ENCODE data around the gene WWOX.

Gene WWOX

GRCh38 chr16:78648517-78648916 lies 549.1 kb downstream of the WWOX start:
- no peak for DNase-seq (ENCODE audit: low read depth, low spot score)
- TF ChIP-seq SUZ12 (IDR thresholded peaks at IDR 0.05; ENCODE audit: extremely low read depth, insufficient read depth, insufficient read length) (no peak), ZNF274 (IDR thresholded peaks at IDR 0.05; ENCODE audit: low read depth, low read length) (no peak), YY1 (IDR thresholded peaks at IDR 0.05; ENCODE audit: insufficient read depth, insufficient read length) (no peak)
- H3K9me3 ChIP-seq (ENCODE audit: insufficient read depth, low read length), result no peaks in the 10 kb centered on the region
- H3K27me3 ChIP-seq (ENCODE audit: insufficient read depth, insufficient read length), result no peaks in the 10 kb centered on the region
- H3K9ac ChIP-seq (ENCODE audit: insufficient read length, low read depth), result no peak overlapping the region
- H3K36me3 ChIP-seq (ENCODE audit: insufficient read depth, insufficient read length, low read length), result no peaks in the 10 kb centered on the region
- H3K4me1 ChIP-seq (ENCODE audit: insufficient read depth, insufficient read length), result no peaks in the 10 kb centered on the region
- no peak overlapping the region for H3K4me3 ChIP-seq (ENCODE audit: insufficient read length, low read depth)

GRCh38 chr16:78650339-78651074 lies 551.1 kb downstream of the WWOX start:
- Histone ChIP-seq H3K4me3 (ENCODE audit: insufficient read length, low read depth) (no peak overlapping the region), H3K4me1 (ENCODE audit: insufficient read depth, insufficient read length) (no peaks in the 10 kb centered on the region)
- no peak for DNase-seq (ENCODE audit: low read depth, low spot score)

GRCh38 chr16:78654929-78655328 lies 555.5 kb downstream of the WWOX start:
- H3K27me3 ChIP-seq (ENCODE audit: insufficient read depth, insufficient read length), result no peaks in the 10 kb centered on the region
- no peak overlapping the region for H3K9ac ChIP-seq (ENCODE audit: insufficient read length, low read depth)
- TF ChIP-seq ZNF274 (IDR thresholded peaks at IDR 0.05; ENCODE audit: low read depth, low read length) (no peak), SUZ12 (IDR thresholded peaks at IDR 0.05; ENCODE audit: extremely low read depth, insufficient read depth, insufficient read length) (no peak), YY1 (IDR thresholded peaks at IDR 0.05; ENCODE audit: insufficient read depth, insufficient read length) (no peak)
- H3K4me1 ChIP-seq (ENCODE audit: insufficient read depth, insufficient read length), result no peaks in the 10 kb centered on the region
- H3K36me3 ChIP-seq (ENCODE audit: insufficient read depth, insufficient read length, low read length), result no peaks in the 10 kb centered on the region
- no peaks in the 10 kb centered on the region for H3K9me3 ChIP-seq (ENCODE audit: insufficient read depth, low read length)
- no peak overlapping the region for H3K4me3 ChIP-seq (ENCODE audit: insufficient read length, low read depth)
- no peak for DNase-seq (ENCODE audit: low read depth, low spot score)

More at GRCh38 chr16:78650339-78651074, 551.1 kb downstream of the WWOX start:
- Histone ChIP-seq H3K36me3 (ENCODE audit: insufficient read depth, insufficient read length, low read length) (no peaks in the 10 kb centered on the region), H3K27me3 (ENCODE audit: insufficient read depth, insufficient read length) (no peaks in the 10 kb centered on the region), H3K9ac (ENCODE audit: insufficient read length, low read depth) (no peak overlapping the region), H3K9me3 (ENCODE audit: insufficient read depth, low read length) (no peaks in the 10 kb centered on the region)
- TF ChIP-seq ZNF274 (IDR thresholded peaks at IDR 0.05; ENCODE audit: low read depth, low read length) (no peak), YY1 (IDR thresholded peaks at IDR 0.05; ENCODE audit: insufficient read depth, insufficient read length) (no peak)

GRCh38 chr16:78655331-78656113 lies 556.1 kb downstream of the WWOX start:
- H3K4me3 ChIP-seq (ENCODE audit: insufficient read length, low read depth), result no peak overlapping the region
- no peaks in the 10 kb centered on the region for H3K9me3 ChIP-seq (ENCODE audit: insufficient read depth, low read length)
- H3K27me3 ChIP-seq (ENCODE audit: insufficient read depth, insufficient read length), result no peaks in the 10 kb centered on the region
- TF ChIP-seq ZNF274 (IDR thresholded peaks at IDR 0.05; ENCODE audit: low read depth, low read length) (no peak), YY1 (IDR thresholded peaks at IDR 0.05; ENCODE audit: insufficient read depth, insufficient read length) (no peak), SUZ12 (IDR thresholded peaks at IDR 0.05; ENCODE audit: extremely low read depth, insufficient read depth, insufficient read length) (no peak)
- H3K36me3 ChIP-seq (ENCODE audit: insufficient read depth, insufficient read length, low read length), result no peaks in the 10 kb centered on the region
- no peak for DNase-seq (ENCODE audit: low read depth, low spot score)
- H3K4me1 ChIP-seq (ENCODE audit: insufficient read depth, insufficient read length), result no peaks in the 10 kb centered on the region
- H3K9ac ChIP-seq (ENCODE audit: insufficient read length, low read depth), result no peak overlapping the region

DNA sequence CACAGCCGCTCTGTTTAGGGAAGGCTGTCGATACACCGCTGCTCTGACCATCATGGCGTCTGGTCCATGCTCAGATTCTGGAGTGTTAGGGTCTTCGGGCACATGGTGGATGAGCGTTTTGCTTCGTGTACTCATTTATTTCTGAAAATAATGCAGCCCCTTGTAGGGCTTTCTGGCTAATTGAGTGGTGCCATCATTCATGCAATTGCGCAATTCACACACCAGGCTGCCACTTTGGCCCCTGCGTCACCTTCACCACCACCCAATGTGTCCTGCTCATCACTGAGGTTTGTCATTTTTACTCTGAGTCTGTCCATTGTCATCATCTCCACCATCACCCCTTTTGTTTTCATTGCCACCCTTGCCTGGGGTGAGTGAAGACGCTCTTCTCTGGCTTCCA lies 557.4 kb downstream of the WWOX start:
- Histone ChIP-seq H3K9ac (ENCODE audit: insufficient read length, low read depth) (no peak overlapping the region), H3K36me3 (ENCODE audit: insufficient read depth, insufficient read length, low read length) (no peaks in the 10 kb centered on the region), H3K4me1 (ENCODE audit: insufficient read depth, insufficient read length) (no peaks in the 10 kb centered on the region), H3K4me3 (ENCODE audit: insufficient read length, low read depth) (no peak overlapping the region), H3K27me3 (ENCODE audit: insufficient read depth, insufficient read length) (no peaks in the 10 kb centered on the region), H3K9me3 (ENCODE audit: insufficient read depth, low read length) (no peaks in the 10 kb centered on the region)
- TF ChIP-seq YY1 (IDR thresholded peaks at IDR 0.05; ENCODE audit: insufficient read depth, insufficient read length) (no peak), SUZ12 (IDR thresholded peaks at IDR 0.05; ENCODE audit: extremely low read depth, insufficient read depth, insufficient read length) (no peak), ZNF274 (IDR thresholded peaks at IDR 0.05; ENCODE audit: low read depth, low read length) (no peak)
- no peak for DNase-seq (ENCODE audit: low read depth, low spot score)

GRCh38 chr16:78659216-78659615 lies 559.8 kb downstream of the WWOX start:
- Histone ChIP-seq H3K9me3 (ENCODE audit: insufficient read depth, low read length) (no peaks in the 10 kb centered on the region), H3K4me1 (ENCODE audit: insufficient read depth, insufficient read length) (no peaks in the 10 kb centered on the region), H3K4me3 (ENCODE audit: insufficient read length, low read depth) (no peak overlapping the region), H3K9ac (ENCODE audit: insufficient read length, low read depth) (no peak overlapping the region), H3K27me3 (ENCODE audit: insufficient read depth, insufficient read length) (no peaks in the 10 kb centered on the region), H3K36me3 (ENCODE audit: insufficient read depth, insufficient read length, low read length) (no peaks in the 10 kb centered on the region)
- no peak for TF ChIP-seq ZNF274 (IDR thresholded peaks at IDR 0.05; ENCODE audit: low read depth, low read length)
- DNase-seq (ENCODE audit: low read depth, low spot score), result no peak

GRCh38 chr16:78659668-78660217 lies 560.3 kb downstream of the WWOX start:
- no peaks in the 10 kb centered on the region for H3K36me3 ChIP-seq (ENCODE audit: insufficient read depth, insufficient read length, low read length)
- H3K9me3 ChIP-seq (ENCODE audit: insufficient read depth, low read length), result no peaks in the 10 kb centered on the region
- no peak for DNase-seq (ENCODE audit: low read depth, low spot score)
- no peak for TF ChIP-seq SUZ12 (IDR thresholded peaks at IDR 0.05; ENCODE audit: extremely low read depth, insufficient read depth, insufficient read length)
- TF ChIP-seq ZNF274 (IDR thresholded peaks at IDR 0.05; ENCODE audit: low read depth, low read length), result no peak
- TF ChIP-seq YY1 (IDR thresholded peaks at IDR 0.05; ENCODE audit: insufficient read depth, insufficient read length), result no peak
- H3K4me1 ChIP-seq (ENCODE audit: insufficient read depth, insufficient read length), result no peaks in the 10 kb centered on the region
- H3K27me3 ChIP-seq (ENCODE audit: insufficient read depth, insufficient read length), result no peaks in the 10 kb centered on the region
- no peak overlapping the region for H3K4me3 ChIP-seq (ENCODE audit: insufficient read length, low read depth)
- no peak overlapping the region for H3K9ac ChIP-seq (ENCODE audit: insufficient read length, low read depth)

Data from NT2/D1 (cell line).